GM12878 (cell line): ENCODE measurements around the gene DDIT3. TPM values are rescaled to one million over a fixed set of nuclear protein-coding genes. Genes with fewer than 3 reads are reported as not detected.

ENCODE experiments used
- ATAC-seq: fragments of 200-7000 bp; cut with Tn5 transposase; 3 replicates; pipeline ENCODE4 v1.9.1; 2020; ENCODE audit warnings: mild to moderate bottlenecking, moderate library complexity
- BruUV-seq: library from RNA; stranded (reverse); fragments of 400-500 nt; replicated peaks from 2 replicates; lab custom pipeline; 2021; lab: Mats Ljungman, UMichigan
- CTCF ChIA-PET: fragments of 300-600 bp; sonication (Branson Sonifier 250); formaldehyde crosslinking; extraction: SDS; loops from one replicate; lab custom pipeline; 2021; ENCODE audit warnings: inconsistent platforms; lab: Yijun Ruan, JAX
- POLR2A ChIA-PET: fragments of 350-600 bp; formaldehyde crosslinking; extraction: SDS; loops from one replicate; lab custom pipeline; 2021; ENCODE audit warnings: inconsistent platforms; lab: Charles Lee
- RAD21 ChIA-PET: fragments of 300-600 bp; sonication (Branson Sonifier 250); formaldehyde crosslinking; loops from one replicate; lab custom pipeline; 2023; ENCODE audit warnings: antibody characterized with exemption; ENCODE audit not compliant: unreplicated experiment; lab: Charles Lee
- SMC1A ChIA-PET: fragments of 300-600 bp; sonication (Branson Sonifier 250); formaldehyde crosslinking; loops from one replicate; lab custom pipeline; 2023; ENCODE audit not compliant: unreplicated experiment, uncharacterized antibody; lab: Charles Lee
- DNase-seq: peaks from one replicate; pipeline ENCODE4 v3.0.0-alpha.2; 2011; ENCODE audit warnings: low read depth, low spot score
- FAIRE-seq: peaks from 3 replicates; lab custom pipeline; 2011; peaks lifted over from hg19 to GRCh38; lab: Jason Lieb, UNC
- H2AFZ ChIP-seq: 2 replicates; pipeline ENCODE4 v1.6.0; 2011; ENCODE audit warnings: low read depth, low read length, control low read depth; ENCODE audit not compliant: control insufficient read depth
- H3K27ac ChIP-seq: 2 replicates; pipeline ENCODE4 v1.5.1; 2011; ENCODE audit warnings: control low read depth; ENCODE audit not compliant: control insufficient read depth, insufficient read depth
- H3K27me3 ChIP-seq, 2 experiments: replicated peaks in 1 of 2; 2 replicates each; pipeline versions ENCODE4 v1.6.0 to v1.6.1; 2011; ENCODE audit warnings: low read length in 1 of 2; ENCODE audit not compliant: control insufficient read depth in 2 of 2, insufficient read depth in 2 of 2
- H3K36me3 ChIP-seq, 2 experiments: 2 replicates each; pipeline ENCODE4 v1.5.1; 2011; ENCODE audit warnings: low read length in 1 of 2; ENCODE audit not compliant: control insufficient read depth in 2 of 2, insufficient read depth in 2 of 2
- H3K4me1 ChIP-seq: 2 replicates; pipeline ENCODE4 v1.6.1; 2011; ENCODE audit warnings: mild to moderate bottlenecking, low read length, moderate library complexity, mixed read lengths; ENCODE audit not compliant: control insufficient read depth, insufficient read depth
- H3K4me2 ChIP-seq: 2 replicates; pipeline ENCODE4 v1.6.0; 2011; ENCODE audit warnings: control low read depth; ENCODE audit not compliant: control insufficient read depth, insufficient read depth
- H3K4me3 ChIP-seq: fragments of 200-600 bp; sonication (generic); 2 replicates; pipeline ENCODE4 v1.5.1; 2016
- H3K79me2 ChIP-seq: 2 replicates; pipeline ENCODE4 v1.6.0; 2011; ENCODE audit warnings: low read length; ENCODE audit not compliant: control insufficient read depth, insufficient read depth
- H3K9ac ChIP-seq: 2 replicates; pipeline ENCODE4 v1.8.0; 2011; ENCODE audit warnings: low read length, control low read depth, mixed read lengths; ENCODE audit not compliant: control insufficient read depth, insufficient read depth
- H3K9me3 ChIP-seq: replicated peaks from 3 replicates; pipeline ENCODE4 v1.5.1; 2011; ENCODE audit warnings: mild to moderate bottlenecking, low read length; ENCODE audit not compliant: control insufficient read depth, insufficient read depth
- H4K20me1 ChIP-seq: 2 replicates; pipeline ENCODE4 v1.6.0; 2011; ENCODE audit not compliant: control insufficient read depth, insufficient read depth
- CBX3 ChIP-seq: fragments of 200-600 bp; sonication (generic); IDR thresholded peaks from 2 replicates; pipeline ENCODE4 v1.6.1; 2016; ENCODE audit warnings: low read depth, borderline replicate concordance
- E4F1 ChIP-seq: fragments of 450-650 bp; IDR thresholded peaks from 2 replicates; pipeline ENCODE4 v1.6.1; 2018; ENCODE audit warnings: borderline replicate concordance, mild to moderate bottlenecking; ENCODE audit not compliant: partially characterized antibody
- FOXM1 ChIP-seq: IDR thresholded peaks from 2 replicates; pipeline ENCODE4 v1.6.1; 2012; ENCODE audit warnings: low read depth, mild to moderate bottlenecking, inconsistent platforms, low read length, moderate library complexity
- GATAD2B ChIP-seq: fragments of 450-650 bp; conservative IDR thresholded peaks from 2 replicates; pipeline ENCODE4 v1.6.1; 2017; ENCODE audit warnings: low read depth, mild to moderate bottlenecking, moderate library complexity
- MXI1 ChIP-seq: fragments of 150-350 bp; IDR thresholded peaks from 2 replicates; pipeline ENCODE4 v1.6.1; 2011; ENCODE audit warnings: low read depth, mild to moderate bottlenecking, inconsistent platforms, low read length, improper control_type of control experiment
- PAX8 ChIP-seq: fragments of 450-650 bp; IDR thresholded peaks from 2 replicates; pipeline ENCODE4 v1.6.1; 2017; ENCODE audit warnings: mild to moderate bottlenecking, moderate library complexity
- RAD51 ChIP-seq: fragments of 450-650 bp; IDR thresholded peaks from 2 replicates; pipeline ENCODE4 v1.6.1; 2016; ENCODE audit warnings: moderate library complexity, mild to moderate bottlenecking, inconsistent platforms
- SMAD1 ChIP-seq: fragments of 450-650 bp; IDR thresholded peaks from 2 replicates; pipeline ENCODE4 v1.6.1; 2018; ENCODE audit warnings: mild to moderate bottlenecking, low read depth; ENCODE audit not compliant: partially characterized antibody
- SRF ChIP-seq, 2 experiments: IDR thresholded peaks; 2 replicates each; pipeline ENCODE4 v1.6.1; 2011; ENCODE audit warnings: low read depth in 2 of 2, low read length in 2 of 2, mild to moderate bottlenecking in 1 of 2, moderate library complexity in 1 of 2
- TCF12 ChIP-seq: IDR thresholded peaks from 2 replicates; pipeline ENCODE4 v1.6.1; 2011; ENCODE audit warnings: low read depth, mild to moderate bottlenecking, low read length
- TCF3 ChIP-seq: IDR thresholded peaks from 2 replicates; pipeline ENCODE4 v1.6.1; 2012; ENCODE audit warnings: low read depth, mild to moderate bottlenecking, low read length, borderline replicate concordance; ENCODE audit not compliant: insufficient read depth
- ZBTB4 ChIP-seq: fragments of 450-650 bp; formaldehyde crosslinking; IDR thresholded peaks from 2 replicates; pipeline ENCODE4 v1.4.0; 2022; ENCODE audit warnings: mild to moderate bottlenecking, moderate library complexity
- ZNF217 ChIP-seq: fragments of 450-650 bp; IDR thresholded peaks from 2 replicates; pipeline ENCODE4 v1.6.1; 2017; ENCODE audit warnings: antibody characterized with exemption, mild to moderate bottlenecking
- WGBS: methylation state at CpG from one replicate; pipeline ENCODE4 v1.1.6; 2016; ENCODE audit warnings: low lambda C conversion rate; ENCODE audit not compliant: insufficient replicate concordance, insufficient coverage; ENCODE audit errors: missing lambda C conversion rate; 5-methylcytosine and 5-hydroxymethylcytosine counted together
- in situ Hi-C: fragments of 300-500 bp; cut with MboI; formaldehyde crosslinking; loops from 9 replicates; pipeline ENCODE4 v1.14.3; 2018; ENCODE audit warnings: mixed read lengths
- intact Hi-C: fragments of 100-400 bp; cut with micrococcal nuclease; formaldehyde crosslinking; loops from one replicate; pipeline ENCODE4 v1.14.2; 2022; ENCODE audit not compliant: unreplicated experiment
- polyA plus RNA-seq, 11 experiments: library from polyadenylated mRNA; depleted of rRNA in 4 of 11; unstranded in 6 of 11; stranded (reverse) in 5 of 11; fragments of >200 nt; fragmentation: Nextera tagmentation in 4 of 11; fragmentation: Illumina TruSeq in 1 of 11; extraction: Ambion mirVana in 4 of 11; extraction: Trizol in 1 of 11; gene quantifications; 1 replicate in 1 of 11; 2 replicates in 10 of 11; pipeline versions ENCODE4 v1.2.1 to v1.2.3, GENCODE V29; 2011 to 2016; ENCODE audit warnings: inconsistent platforms in 2 of 11, missing spikeins in 2 of 11, low read depth in 1 of 11
- total RNA-seq, 4 experiments: library from RNA; depleted of rRNA in 3 of 4; stranded (reverse); fragments of >200 nt in 3 of 4; fragmentation: Illumina TruSeq in 1 of 4; extraction: Trizol in 1 of 4; gene quantifications; 2 replicates each; pipeline versions ENCODE4 v1.2.1 to v1.2.3, GENCODE V29; 2013 to 2021

Gene DDIT3
- total and polyA plus RNA-seq, 10 of the 15 experiments (the other 5 are each of a cell fraction or from before 2014, with no cell fraction given) = 9.2 to 28.9 (median 15.5) TPM

- Histone ChIP-seq H3K79me2 (peaks cover 11% of the 10 kb centered on the region), H2AFZ (no peak overlapping the region; the same call in 1 of the 2 replicates), H3K9me3 (no peaks in the 10 kb centered on the region), H3K27ac (no peak overlapping the region), H3K4me3 (no peak overlapping the region), H3K4me2 (peak overlapping the region; percentile 84; the same call in 1 of the 2 replicates), H4K20me1 (no peaks in the 10 kb centered on the region), H3K27me3 (peaks cover 0 to 3% of the 10 kb centered on the region in 2 experiments; a peak in 2 of 4 replicates), H3K9ac (no peak overlapping the region), H3K36me3 (no peaks in the 10 kb centered on the region), H3K4me1 (peaks cover 5% of the 10 kb centered on the region; the same call in 1 of the 2 replicates)
- BruUV-seq = no TSS peak
- intact Hi-C loops = no loop called here
- POLR2A ChIA-PET = no interaction called here
- FAIRE-seq = no peak
- no peak for ATAC-seq
- no peak for DNase-seq
- 90% methylated on average over 7 of the region's 7 CpGs for WGBS
- TF ChIP-seq RAD51 (no peak), ZBTB4 (no peak), E4F1 (no peak), SMAD1 (no peak), GATAD2B (no peak), PAX8 (no peak), CBX3 (no peak), SRF (IDR thresholded peaks at IDR 0.05; ENCODE audit: low read depth in 2 of 2, low read length in 2 of 2) (no peak), TCF12 (no peak), FOXM1 (no peak), MXI1 (no peak), TCF3 (no peak), ZNF217 (no peak)
- CTCF ChIA-PET = no interaction called here
- RAD21 ChIA-PET = no interaction called here
- in situ Hi-C loops = no loop called here
- SMC1A ChIA-PET = interaction anchor here (0.6 kb wide), 1 partner anchor 312 kb away, joined by 3 read pairs; no protein-coding TSS in a partner anchor
Observed at GRCh38 chr12:57550641-57551549, 30.6 kb upstream of the DDIT3 start.
